Loucy (cell line): Measurements from ENCODE around the gene POMT2.

Experiments used
- H2AFZ ChIP-seq: fragments of 200-600 bp; sonication (generic); 2 replicates; pipeline ENCODE4 v1.6.0; 2016; ENCODE audit warnings: antibody characterized with exemption, mild to moderate bottlenecking, low read length, moderate library complexity
- H3F3A ChIP-seq: fragments of 200-600 bp; 2 replicates; pipeline ENCODE4 v1.6.0; 2016; ENCODE audit warnings: antibody characterized with exemption, low read depth, mild to moderate bottlenecking
- H3K27me3 ChIP-seq: fragments of 200-600 bp; sonication (generic); 2 replicates; pipeline ENCODE4 v1.6.1; 2014; ENCODE audit warnings: low read length, mild to moderate bottlenecking; ENCODE audit not compliant: insufficient read depth, poor library complexity, severe bottlenecking
- H3K36me3 ChIP-seq: fragments of 200-600 bp; sonication (generic); 2 replicates; pipeline ENCODE4 v1.6.1; 2016; ENCODE audit warnings: low read length; ENCODE audit not compliant: insufficient read depth
- H3K4me1 ChIP-seq: fragments of 200-600 bp; sonication (generic); 2 replicates; pipeline ENCODE4 v1.5.1; 2014; ENCODE audit warnings: low read length, mild to moderate bottlenecking; ENCODE audit not compliant: insufficient read depth, poor library complexity, severe bottlenecking
- H3K4me2 ChIP-seq: fragments of 200-600 bp; sonication (generic); 2 replicates; pipeline ENCODE4 v1.6.0; 2014; ENCODE audit warnings: antibody characterized with exemption, low read length, low read depth, mild to moderate bottlenecking; ENCODE audit not compliant: poor library complexity, severe bottlenecking
- H3K4me3 ChIP-seq: fragments of 200-600 bp; sonication (generic); 2 replicates; pipeline ENCODE4 v1.5.1; 2014; ENCODE audit warnings: low read length, mild to moderate bottlenecking, mixed read lengths; ENCODE audit not compliant: poor library complexity, severe bottlenecking
- H3K79me2 ChIP-seq: fragments of 200-600 bp; sonication (generic); 2 replicates; pipeline ENCODE4 v1.6.1; 2014; ENCODE audit warnings: low read length; ENCODE audit not compliant: insufficient read depth
- H3K9ac ChIP-seq: fragments of 200-600 bp; sonication (generic); 2 replicates; pipeline ENCODE4 v1.6.0; 2014; ENCODE audit warnings: mild to moderate bottlenecking, low read depth, low read length, moderate library complexity; ENCODE audit not compliant: poor library complexity, severe bottlenecking
- H3K9me2 ChIP-seq: fragments of 200-600 bp; sonication (generic); replicated peaks from 2 replicates; pipeline ENCODE4 v1.6.1; 2016; ENCODE audit warnings: low read depth, low read length, mixed read lengths
- H3K9me3 ChIP-seq: fragments of 200-600 bp; sonication (generic); 2 replicates; pipeline ENCODE4 v1.6.1; 2014; ENCODE audit warnings: mild to moderate bottlenecking, antibody characterized with exemption, low read length, low read depth; ENCODE audit not compliant: insufficient read depth
- H4K20me1 ChIP-seq: fragments of 200-600 bp; sonication (generic); 2 replicates; pipeline ENCODE4 v1.6.0; 2014; ENCODE audit warnings: antibody characterized with exemption, low read length, mild to moderate bottlenecking; ENCODE audit not compliant: insufficient read depth, poor library complexity, severe bottlenecking
- CTCF ChIP-seq: fragments of 200-600 bp; sonication (generic); conservative IDR thresholded peaks from 2 replicates; pipeline ENCODE4 v1.5.1; 2014; ENCODE audit warnings: mild to moderate bottlenecking, antibody characterized with exemption, low read length
- EZH2phosphoT487 ChIP-seq: fragments of 200-600 bp; IDR thresholded peaks from 2 replicates; pipeline ENCODE4 v1.6.1; 2018; ENCODE audit warnings: antibody characterized with exemption, mild to moderate bottlenecking, moderate library complexity, borderline replicate concordance

Gene POMT2

GRCh38 chr14:77324289-77324688 lies 3.6 kb upstream of the POMT2 start:
- H3K79me2 ChIP-seq: peaks cover 7% of the 10 kb centered on the region; the same call in 1 of the 2 replicates
- no peak overlapping the region for H3K4me2 ChIP-seq
- H3F3A ChIP-seq: no peaks in the 10 kb centered on the region
- no peak overlapping the region for H3K4me3 ChIP-seq
- H3K27me3 ChIP-seq: no peaks in the 10 kb centered on the region
- H3K9me2 ChIP-seq: no peaks in the 10 kb centered on the region
- H3K9me3 ChIP-seq: no peaks in the 10 kb centered on the region
- H4K20me1 ChIP-seq: peaks cover 3% of the 10 kb centered on the region
- H3K4me1 ChIP-seq: peaks cover 20% of the 10 kb centered on the region
- no peaks in the 10 kb centered on the region for H3K36me3 ChIP-seq
- H2AFZ ChIP-seq: no peak overlapping the region
- TF ChIP-seq CTCF: no peak
- no peak for TF ChIP-seq EZH2phosphoT487
- no peak overlapping the region for H3K9ac ChIP-seq

GRCh38 chr14:77323571-77323970 lies 2.9 kb upstream of the POMT2 start:
- no peak overlapping the region for H2AFZ ChIP-seq
- H4K20me1 ChIP-seq: peaks cover 3% of the 10 kb centered on the region
- no peaks in the 10 kb centered on the region for H3K9me3 ChIP-seq
- H3K36me3 ChIP-seq: no peaks in the 10 kb centered on the region
- H3K4me1 ChIP-seq: peaks cover 24% of the 10 kb centered on the region
- H3F3A ChIP-seq: no peaks in the 10 kb centered on the region
- no peaks in the 10 kb centered on the region for H3K27me3 ChIP-seq
- no peaks in the 10 kb centered on the region for H3K9me2 ChIP-seq
- H3K9ac ChIP-seq: no peak overlapping the region
- H3K79me2 ChIP-seq: peaks cover 8% of the 10 kb centered on the region; the same call in 1 of the 2 replicates
- no peak overlapping the region for H3K4me3 ChIP-seq
- H3K4me2 ChIP-seq: no peak overlapping the region
- no peak for TF ChIP-seq CTCF
- no peak for TF ChIP-seq EZH2phosphoT487

GRCh38 chr14:77322951-77323350 lies 2.3 kb upstream of the POMT2 start:
- no peak overlapping the region for H2AFZ ChIP-seq
- no peak overlapping the region for H3K4me3 ChIP-seq
- peaks cover 8% of the 10 kb centered on the region; the same call in 1 of the 2 replicates for H3K79me2 ChIP-seq
- H3K4me1 ChIP-seq: peaks cover 27% of the 10 kb centered on the region
- H3K9me2 ChIP-seq: no peaks in the 10 kb centered on the region
- H3F3A ChIP-seq: no peaks in the 10 kb centered on the region
- H3K9ac ChIP-seq: peak overlapping the region; percentile 78
- no peaks in the 10 kb centered on the region for H3K27me3 ChIP-seq
- H3K36me3 ChIP-seq: no peaks in the 10 kb centered on the region
- H3K4me2 ChIP-seq: peak overlapping the region; percentile 89
- H4K20me1 ChIP-seq: peaks cover 3% of the 10 kb centered on the region
- TF ChIP-seq CTCF: no peak
- no peaks in the 10 kb centered on the region for H3K9me3 ChIP-seq
